ENCODE results near the gene RFX4.

The RFX4 gene

DNA sequence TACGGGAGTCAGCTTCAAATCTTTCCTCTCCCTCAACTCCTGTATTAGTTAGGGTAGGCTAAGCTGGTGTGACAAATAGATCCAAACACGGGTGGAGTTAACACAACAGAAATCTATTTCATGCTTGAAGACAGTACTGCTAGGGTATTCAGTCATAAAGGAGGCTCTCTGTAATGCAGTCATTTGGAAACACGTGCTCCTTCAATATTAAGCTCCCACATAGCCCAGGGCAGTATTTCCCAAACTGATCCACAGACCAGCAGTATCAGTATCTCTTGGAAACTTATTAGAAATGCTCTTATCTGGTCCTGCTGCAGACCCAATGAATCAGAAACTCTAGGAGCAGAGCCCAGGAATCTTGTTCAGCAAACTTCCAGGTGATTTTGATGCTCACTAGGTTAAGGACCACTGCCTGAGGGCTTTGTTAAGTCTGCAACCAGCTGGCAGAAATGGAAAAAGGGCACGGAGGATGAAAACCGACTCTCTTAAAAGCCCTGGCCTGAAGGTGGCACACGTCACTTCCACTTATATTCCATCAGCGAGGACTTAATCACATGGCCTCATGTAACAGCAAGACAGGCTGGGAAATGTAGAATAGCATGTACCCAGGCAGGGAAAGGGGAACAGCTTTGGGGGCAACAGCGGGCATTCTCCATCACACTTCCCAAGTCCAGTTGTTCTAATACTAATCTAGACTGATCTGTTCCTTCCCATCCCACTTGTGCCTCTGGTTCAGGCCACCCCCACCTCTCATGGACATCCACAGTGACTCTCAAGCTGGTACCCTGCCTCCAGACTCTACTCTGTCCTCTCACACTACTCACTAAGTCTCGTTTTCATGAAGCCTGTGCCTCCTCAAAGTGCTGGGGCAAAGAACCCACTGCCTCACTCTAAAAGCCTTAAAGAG lies 153.5 kb downstream of the RFX4 start:
- no peak for DNase-seq

DNA sequence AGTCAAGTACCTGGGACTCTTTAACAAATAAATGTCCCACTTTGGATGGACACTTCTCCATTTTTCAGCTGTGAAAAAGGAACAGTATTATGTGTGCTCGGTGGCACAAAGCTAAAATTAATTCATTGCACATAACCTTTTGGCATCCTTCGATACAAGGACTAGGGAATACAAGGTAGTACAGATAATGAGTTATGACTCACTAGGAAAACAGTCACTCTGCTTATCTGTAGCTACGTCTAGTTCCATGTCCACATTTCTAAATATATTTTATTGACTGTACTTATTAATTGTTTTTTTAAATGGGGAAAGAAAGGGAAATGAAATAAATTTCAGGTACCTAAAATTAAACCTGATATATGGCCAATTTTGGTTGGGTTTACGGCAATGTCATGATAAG lies 156.5 kb downstream of the RFX4 start:
- no peak for DNase-seq

DNA sequence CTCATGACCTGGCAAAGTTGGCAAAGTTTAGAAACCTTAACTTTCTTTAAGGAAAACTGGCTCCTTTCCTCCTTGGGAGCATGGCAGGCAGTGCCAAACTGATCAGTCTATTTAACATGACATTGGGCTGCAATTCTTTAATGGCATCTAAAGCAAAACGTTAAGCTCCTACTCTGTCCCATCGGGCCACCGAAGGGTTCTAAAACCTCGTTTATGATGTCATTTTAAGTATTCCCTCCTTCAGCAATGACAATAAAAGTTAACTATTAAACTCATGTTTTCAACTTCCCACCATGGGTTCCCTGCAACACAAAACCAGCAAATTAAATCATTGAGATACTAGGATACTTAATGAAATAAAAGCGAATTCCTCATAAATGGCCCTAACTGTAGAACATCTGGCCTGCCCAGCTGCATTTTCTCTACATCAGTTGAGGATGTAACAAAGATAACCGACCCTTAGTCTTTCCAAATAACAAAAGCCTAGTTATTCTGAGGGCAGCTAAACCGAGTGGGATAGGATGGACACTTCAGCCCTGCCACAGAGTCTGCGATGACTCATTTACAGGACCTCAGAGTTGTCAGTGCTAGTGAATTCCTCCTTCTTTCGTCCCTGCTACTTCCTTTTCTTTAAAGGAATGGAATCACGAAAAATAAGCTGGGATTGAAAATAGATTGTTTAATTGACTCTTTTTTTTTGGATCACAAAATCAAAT lies 157.2 kb downstream of the RFX4 start:
- DNase-seq, result no peak

DNA sequence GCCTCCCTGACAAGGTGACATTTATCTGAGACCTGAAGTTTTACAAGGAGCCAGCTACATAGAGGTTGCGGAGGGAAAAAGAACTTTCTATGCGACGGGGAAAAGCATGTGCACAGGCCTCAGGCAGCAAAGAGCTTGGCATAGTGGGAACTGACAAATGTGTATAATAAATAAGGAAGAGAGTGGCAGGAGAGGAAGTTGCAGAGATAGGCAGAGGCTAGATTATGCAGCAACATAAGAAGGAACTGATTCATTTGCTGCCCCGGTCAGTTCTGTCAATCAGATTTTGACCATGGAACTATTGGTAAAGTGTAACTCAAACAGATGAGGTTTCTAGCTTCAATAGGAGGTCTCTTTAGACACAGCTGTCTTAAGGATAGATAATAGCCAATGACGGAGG lies 158.0 kb downstream of the RFX4 start:
- no peak for DNase-seq

DNA sequence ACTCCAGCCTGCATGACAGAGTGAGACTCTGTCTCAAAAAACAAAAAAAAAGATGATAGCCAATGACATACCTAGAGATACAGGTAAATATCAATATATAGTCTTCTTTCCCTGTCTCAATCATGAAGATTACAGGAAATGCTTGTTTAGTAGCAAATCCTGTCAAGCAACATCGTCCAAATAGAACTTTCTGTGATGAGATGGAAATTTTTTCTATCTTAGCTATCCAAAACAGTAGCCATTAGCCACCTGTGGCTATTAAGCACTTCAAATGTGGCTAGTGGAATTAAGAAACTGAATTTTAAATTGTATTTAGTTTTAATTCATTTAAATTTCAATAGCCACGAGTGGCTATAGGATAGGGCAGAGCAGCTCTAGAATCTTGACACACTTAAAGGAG lies 158.4 kb downstream of the RFX4 start:
- DNase-seq, result no peak

DNA sequence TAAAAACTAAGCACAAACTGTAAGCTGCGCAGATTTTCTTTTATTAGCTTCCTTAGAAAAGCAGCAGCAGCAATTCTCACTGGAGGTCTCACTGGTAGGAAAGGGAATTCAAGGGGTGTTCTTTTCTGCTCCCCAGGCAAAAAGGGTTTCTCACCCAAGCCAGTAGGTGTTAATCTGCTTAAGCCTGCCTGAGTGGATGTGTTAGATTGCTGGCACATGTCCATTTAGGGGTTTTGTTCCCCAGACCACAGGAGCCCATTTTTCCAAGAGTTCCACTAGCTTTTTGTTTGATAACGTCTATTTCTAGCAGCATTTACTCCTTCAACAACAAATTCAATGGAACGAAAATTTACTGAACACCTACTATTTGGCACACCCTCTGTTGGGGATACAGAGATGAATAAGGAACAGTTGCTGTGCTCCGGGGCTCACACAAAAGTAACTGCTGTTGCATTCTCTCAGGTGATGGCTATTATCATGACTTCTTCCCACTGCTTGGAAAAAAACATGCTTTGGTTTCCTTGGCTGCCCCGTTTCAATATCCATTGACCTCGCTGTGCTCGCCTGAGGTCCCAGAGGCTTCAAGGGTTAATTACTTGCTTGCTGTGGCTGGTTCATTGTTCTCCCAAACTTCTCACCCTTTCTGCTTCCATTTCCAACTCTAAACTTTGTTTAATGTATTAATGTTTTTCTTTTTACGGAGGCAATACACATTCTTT lies 160.6 kb downstream of the RFX4 start:
- no peak for DNase-seq

DNA sequence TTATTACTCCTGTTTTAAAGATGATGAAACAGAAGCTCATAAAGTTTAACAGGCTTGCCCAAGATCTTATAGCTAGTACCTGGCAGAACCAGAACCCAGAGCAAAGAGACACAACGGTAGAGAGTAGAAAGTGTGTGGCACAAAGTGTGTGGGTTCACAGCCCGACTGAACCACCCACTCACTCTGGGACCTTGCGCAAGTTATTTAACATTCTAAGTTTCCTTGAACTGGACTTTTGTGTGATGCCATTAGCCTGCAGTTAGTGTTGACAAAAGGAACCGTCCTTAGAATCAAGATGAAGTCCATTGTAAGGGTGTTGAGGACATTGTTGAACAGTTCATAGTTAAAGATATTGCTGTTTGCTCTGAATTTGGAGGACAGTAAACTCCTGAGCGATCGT lies 161.8 kb downstream of the RFX4 start:
- DNase-seq, result no peak

DNA sequence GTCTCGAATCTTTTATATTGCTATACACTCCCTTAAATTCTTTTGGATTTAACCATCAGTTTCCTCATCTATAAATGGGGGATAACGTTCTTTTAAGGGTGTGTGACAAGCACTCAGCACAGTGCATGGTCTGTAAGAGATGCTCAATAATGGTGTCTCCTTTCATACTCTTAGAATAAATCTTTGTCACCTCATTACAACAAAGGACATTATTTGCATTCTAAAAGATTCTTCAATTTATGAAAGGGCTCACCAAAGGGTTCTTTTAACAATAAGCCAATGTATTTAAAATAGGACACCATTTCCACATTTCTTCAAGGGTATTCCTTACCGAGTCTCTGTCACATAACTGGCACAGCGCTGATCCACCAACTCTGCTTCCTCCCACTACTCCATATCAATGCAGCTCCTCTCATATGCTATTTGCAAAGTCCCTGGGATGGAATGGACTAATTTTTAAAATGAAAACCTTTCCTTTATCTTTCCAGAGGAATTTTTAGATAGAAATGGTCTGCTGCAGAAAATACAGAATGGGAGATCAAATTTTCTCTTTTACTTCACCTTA lies 162.5 kb downstream of the RFX4 start:
- DNase-seq, result no peak

DNA sequence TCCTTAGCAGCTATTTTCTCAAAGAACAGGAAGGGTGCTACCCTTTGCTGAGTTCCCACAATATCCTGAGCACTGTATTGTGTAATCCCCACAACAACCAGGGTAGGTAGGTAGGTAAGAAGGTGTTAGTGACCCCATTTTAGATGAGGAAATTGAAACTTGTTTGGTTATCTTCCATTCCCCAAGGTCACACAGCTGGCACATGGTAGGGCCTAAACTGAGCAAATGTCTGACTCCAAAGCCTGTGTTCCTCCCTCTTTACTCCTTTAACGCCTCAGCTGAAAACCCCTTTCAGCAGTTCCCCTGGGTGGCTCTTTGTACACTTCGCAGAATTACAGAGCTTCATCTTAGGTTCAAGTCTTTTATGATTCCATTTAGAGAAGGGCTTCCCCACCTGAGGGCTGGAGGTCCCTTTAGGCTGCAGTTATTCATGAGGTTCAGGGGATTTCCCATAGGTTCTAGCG lies 165.2 kb downstream of the RFX4 start:
- DNase-seq, result no peak

DNA sequence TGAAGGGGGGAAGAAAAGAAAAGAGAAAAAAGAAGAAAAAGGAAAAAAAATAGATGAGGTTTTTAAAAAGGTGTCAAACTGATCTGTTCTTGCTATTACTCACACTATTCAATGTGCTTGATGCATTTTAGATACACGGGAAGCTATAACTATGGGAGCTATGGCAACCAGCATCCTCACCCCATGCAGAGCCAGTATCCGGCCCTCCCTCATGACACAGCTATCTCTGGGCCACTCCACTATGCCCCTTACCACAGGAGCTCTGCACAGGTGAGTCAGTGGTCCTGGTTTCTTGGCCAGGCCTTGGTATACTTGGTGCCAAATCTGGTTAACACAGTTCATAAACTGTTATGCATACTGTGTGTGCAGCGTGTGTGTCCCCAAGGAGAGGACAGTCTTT lies 167.7 kb downstream of the RFX4 start:
- no peak for DNase-seq

DNA sequence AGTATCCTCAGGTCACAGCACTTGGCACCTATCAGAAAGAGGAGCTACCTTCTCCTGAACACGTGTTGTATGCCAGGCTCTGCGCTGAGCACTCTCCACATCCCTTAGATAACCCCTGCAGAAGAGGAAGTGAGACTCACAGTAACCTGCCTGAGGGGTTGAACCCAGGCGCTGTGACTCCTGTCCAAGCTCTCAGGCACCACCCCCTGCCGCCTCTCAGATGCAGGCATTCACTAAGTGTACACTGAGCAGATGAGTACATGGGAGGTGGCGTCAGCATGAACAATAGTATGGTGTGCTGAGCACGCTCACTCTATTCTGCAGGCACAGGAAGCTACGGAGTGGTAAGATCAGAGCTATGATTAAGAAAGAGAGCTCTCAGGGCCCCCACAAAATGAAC lies 170.7 kb downstream of the RFX4 start:
- DNase-seq, result no peak

DNA sequence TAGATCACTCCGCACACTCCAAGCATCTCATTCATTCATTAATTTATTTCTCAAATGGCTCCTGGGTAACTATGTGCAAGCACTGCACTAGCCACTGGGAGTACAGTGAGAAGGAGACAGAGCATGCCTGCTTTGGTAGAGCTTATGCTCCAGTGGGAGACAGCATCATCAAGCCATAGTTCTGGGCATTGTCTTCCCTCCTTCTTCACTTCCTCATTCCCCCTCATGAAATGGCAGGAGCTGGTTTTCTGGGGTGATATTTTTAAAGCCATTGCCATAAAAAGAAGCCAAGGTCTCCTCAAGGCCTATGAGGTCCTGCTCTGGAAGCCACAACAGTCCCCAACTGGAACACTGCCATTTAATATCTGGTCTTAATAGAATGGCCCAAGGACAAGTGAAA lies 171.5 kb downstream of the RFX4 start:
- no peak for DNase-seq

DNA sequence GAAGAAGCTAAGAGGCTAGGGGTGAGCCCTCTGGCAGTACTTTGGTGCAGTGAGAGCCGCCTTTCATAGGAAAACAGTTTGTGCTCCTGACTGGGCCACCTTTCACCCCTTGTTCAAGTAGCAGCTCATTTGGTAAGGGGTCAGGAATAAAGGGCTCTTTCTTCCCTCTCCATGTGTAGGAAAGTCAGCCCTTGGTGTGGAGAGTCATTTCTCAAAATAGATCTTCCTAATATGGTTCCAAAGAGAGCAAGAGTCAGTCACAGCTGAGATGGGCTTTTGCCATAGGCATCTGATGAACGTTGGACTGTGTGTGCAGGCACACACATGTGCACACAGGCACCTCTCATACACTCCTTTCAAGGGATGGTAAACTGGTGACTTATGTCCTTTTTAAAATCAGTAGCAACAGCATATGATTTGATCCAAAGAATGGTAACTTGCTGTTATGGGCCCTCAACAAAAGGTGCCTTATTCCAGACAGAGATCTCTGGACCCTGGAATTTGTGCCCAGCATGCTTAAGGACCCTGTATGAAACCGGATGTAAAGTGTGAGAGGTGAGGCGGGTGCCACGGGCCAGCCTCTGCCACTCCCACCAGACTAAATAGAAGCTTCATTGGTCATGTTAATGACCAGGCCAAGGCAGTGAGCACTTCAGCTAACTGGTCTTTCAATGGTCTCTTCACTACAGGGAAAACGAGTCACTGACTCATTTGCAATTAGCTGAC lies 175.0 kb downstream of the RFX4 start:
- no peak for DNase-seq

DNA sequence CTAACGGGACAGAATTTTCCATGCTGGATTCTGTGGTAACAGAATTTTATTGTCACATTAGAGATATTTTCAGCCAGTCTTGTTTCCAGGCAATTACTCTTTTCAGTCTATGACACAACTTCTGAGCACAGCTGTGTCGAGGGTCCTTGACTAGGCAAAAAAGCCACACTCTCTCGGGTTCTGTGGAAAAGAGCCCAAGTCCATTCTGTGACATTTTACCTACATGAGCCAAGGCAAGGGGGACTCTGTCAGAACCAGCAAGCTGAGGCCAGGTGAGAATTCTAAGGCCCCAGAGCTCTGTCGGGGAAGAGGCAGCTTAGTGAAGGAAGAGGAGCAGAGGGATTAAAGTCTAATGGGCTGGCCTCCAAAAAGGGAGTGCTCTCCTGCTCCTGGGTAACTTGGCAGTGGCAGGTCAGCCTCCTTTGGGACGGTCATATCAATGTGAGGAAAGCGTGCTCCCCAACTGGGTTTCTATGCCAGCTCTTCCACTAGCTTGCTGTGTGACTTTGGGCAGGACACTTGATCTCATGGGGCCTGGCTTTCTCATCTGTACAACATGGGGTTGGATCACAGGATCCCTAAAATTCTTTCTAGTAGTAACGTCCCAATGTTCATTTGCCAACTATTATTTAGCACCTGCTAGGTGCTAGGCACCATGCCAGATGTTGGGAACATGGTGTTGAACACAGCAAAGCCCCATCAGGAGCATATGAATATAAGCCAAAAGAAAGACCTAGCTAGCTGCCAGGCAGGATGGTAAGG lies 175.7 kb downstream of the RFX4 start:
- no peak for DNase-seq

DNA sequence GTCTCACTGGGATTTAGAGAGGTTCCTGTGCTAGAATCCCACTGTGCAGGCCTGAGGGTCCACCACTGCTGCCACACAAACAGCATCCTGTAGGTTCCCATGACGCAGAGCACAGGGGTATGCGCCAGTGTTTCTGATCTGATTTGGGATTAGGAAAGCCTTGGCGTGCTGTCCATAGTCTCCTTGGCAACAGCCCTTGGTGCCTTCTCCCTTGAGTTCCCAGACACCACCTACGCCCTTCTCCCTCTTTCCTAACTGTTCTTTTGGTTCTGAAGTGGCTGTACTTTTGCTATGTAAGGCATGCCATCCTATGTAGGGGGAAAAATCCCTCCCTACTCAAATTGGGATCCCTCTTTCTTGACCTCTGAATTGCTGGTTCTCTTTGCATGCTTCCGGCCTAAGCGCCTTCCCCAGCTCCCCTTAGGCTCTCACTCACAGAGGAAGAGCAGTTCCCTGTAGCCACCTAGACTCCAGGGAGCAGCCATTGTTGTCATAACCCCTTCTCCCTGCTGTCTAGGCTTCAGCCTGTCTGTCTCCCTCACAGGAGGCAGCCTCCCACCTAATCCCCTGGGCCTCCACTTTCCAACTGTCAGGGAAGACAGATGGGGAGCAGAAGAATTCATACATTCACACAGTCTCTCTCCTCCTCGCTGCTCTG lies 176.9 kb downstream of the RFX4 start:
- no peak for DNase-seq

DNA sequence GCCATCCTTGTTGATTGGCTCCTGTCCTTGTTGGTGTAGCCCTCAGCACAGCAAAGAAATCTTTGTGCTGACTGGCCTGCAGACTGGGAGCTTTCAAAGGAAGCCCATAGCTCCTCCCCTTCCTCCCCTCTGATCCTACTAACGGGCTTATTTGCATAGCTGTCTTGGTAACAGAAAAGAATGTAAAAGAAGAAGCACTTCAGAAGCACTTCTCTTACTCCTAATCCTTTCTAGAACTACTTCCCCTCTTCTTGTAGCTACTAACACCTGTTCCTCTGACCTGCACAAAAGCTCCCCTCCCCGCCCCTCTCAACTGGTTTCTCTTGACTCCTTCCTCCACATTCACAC lies 177.4 kb downstream of the RFX4 start:
- no peak for DNase-seq

DNA sequence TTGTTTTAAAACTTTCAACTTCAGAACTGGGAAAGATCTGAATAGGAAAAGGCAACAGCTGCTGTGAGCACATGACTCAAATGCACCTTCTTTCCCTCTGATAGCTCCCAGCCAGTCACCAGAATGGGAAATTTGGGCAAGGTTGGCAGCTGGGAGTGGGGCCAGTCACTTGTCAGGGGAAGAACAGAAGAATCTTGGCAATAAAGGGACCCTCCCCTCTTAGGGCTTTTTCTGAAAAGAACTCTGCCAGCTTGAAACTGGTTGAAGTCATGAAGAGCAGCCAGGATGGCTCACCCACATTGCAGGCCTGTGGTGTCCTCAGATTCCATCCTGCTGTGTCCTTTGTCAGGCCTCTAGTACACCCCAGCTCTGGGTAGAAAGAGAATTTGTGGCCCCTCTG lies 181.4 kb downstream of the RFX4 start:
- no peak for DNase-seq

DNA sequence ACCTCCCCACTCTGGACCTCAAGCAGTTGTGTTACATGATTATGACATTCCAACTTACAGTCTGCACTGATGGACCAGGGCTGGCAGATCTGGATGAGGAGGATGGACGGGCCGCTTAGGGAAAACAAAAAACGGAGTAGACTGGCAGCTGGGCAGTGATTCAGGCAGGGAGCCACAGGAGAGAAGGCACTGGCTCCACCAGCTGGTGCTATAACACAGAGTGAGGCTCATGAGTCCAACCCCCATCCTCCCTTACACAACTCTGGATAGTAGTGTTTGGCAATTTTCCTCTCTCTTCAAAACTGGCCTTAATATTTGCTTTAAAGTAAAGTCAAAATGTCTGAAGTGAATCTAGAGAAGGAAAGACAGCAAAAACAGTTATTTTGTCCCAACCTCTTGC lies 181.9 kb downstream of the RFX4 start:
- peak; percentile 20 for DNase-seq

DNA sequence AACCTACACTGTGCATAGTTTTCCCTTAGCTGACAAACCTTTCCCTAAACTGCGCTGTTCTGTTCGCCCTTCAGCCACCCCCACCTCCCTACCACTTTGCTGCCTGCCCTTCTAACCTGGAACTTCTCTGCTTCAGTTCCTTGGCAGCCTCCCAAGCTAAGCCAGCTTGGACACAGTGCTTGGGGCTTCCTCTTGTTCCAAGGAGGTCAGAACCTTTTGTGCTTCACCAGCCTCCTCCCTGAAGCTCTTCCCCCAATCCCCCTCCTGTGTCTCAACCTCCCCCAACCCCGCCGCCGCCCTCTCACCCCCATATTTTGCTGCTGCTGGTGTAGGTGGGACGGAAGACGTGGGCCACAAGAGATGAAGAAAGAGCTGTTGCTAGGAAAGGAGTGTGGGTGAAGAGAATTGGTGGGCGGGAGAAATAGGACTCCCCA lies 183.6 kb downstream of the RFX4 start:
- no peak for DNase-seq

DNA sequence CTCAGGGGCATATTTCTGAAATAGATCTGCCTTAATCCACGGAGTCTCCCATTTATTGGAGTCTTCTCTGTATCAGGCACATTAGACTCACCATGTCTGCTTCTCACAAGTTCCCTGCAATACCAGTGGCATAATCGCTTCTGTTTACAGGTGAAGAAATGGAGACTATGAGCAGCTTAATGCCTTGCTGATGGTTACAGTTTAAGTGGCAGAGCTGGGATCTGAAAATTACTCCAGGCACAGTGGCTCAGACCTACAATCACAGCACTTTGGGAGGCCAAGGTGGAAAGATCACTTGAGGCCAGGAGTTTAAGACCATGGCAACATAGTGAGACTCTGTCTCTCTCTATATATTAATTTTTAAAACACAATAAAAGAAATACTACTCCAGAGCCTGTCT lies 184.4 kb downstream of the RFX4 start:
- no peak for DNase-seq
